OCI-LY1 (cell line): ENCODE results near the gene CXCL1.

Experiments used
- H2AFZ ChIP-seq: fragments of 200-600 bp; sonication (generic), shearing (Covaris generic); 2 replicates; pipeline ENCODE4 v1.6.0; 2014; ENCODE audit warnings: antibody characterized with exemption, mild to moderate bottlenecking, low read length
- H3F3A ChIP-seq: fragments of 200-600 bp; sonication (generic), shearing (Covaris generic); 2 replicates; pipeline ENCODE4 v1.6.0; 2014; ENCODE audit warnings: mild to moderate bottlenecking, antibody characterized with exemption, low read length, moderate library complexity; ENCODE audit not compliant: insufficient read depth
- H3K27ac ChIP-seq: fragments of 200-600 bp; sonication (generic); 2 replicates; pipeline ENCODE4 v1.5.1; 2014; ENCODE audit warnings: low read length, mixed run types, mild to moderate bottlenecking, low read depth; ENCODE audit not compliant: poor library complexity, severe bottlenecking
- H3K27me3 ChIP-seq: fragments of 200-600 bp; sonication (generic); 2 replicates; pipeline ENCODE4 v1.6.0; 2014; ENCODE audit warnings: antibody characterized with exemption, mild to moderate bottlenecking, low read length, moderate library complexity; ENCODE audit not compliant: insufficient read depth
- H3K36me3 ChIP-seq: fragments of 200-600 bp; sonication (generic); 2 replicates; pipeline ENCODE4 v1.6.1; 2014; ENCODE audit warnings: mild to moderate bottlenecking, antibody characterized with exemption, low read length, moderate library complexity, mixed read lengths; ENCODE audit not compliant: insufficient read depth
- H3K4me1 ChIP-seq: fragments of 200-600 bp; sonication (generic); 2 replicates; pipeline ENCODE4 v1.5.1; 2014; ENCODE audit warnings: mild to moderate bottlenecking, low read length, moderate library complexity; ENCODE audit not compliant: insufficient read depth, severe bottlenecking
- H3K4me2 ChIP-seq: fragments of 200-600 bp; sonication (generic), shearing (Covaris generic); 2 replicates; pipeline ENCODE4 v1.6.1; 2014; ENCODE audit warnings: low read length
- H3K4me3 ChIP-seq: fragments of 200-600 bp; sonication (generic); 2 replicates; pipeline ENCODE4 v1.5.1; 2014; ENCODE audit warnings: low read length, low read depth, mild to moderate bottlenecking, mixed read lengths; ENCODE audit not compliant: poor library complexity, severe bottlenecking
- H3K79me2 ChIP-seq: fragments of 200-600 bp; shearing (Covaris generic); 2 replicates; pipeline ENCODE4 v1.6.1; 2016; ENCODE audit warnings: mixed run types, low read length, mixed read lengths; ENCODE audit not compliant: insufficient read depth
- H3K9ac ChIP-seq: fragments of 200-600 bp; sonication (generic), shearing (Covaris generic); 2 replicates; pipeline ENCODE4 v1.6.1; 2014; ENCODE audit warnings: mild to moderate bottlenecking, low read length, mixed read lengths
- H3K9me2 ChIP-seq: fragments of 200-600 bp; sonication (generic), shearing (Covaris generic); 2 replicates; pipeline ENCODE4 v1.6.1; 2014; ENCODE audit warnings: low read depth, mild to moderate bottlenecking, low read length, mixed read lengths
- H3K9me3 ChIP-seq: fragments of 200-600 bp; shearing (Covaris generic); 2 replicates; pipeline ENCODE4 v1.6.1; 2014; ENCODE audit warnings: low read length, mixed read lengths
- H4K20me1 ChIP-seq: fragments of 200-600 bp; sonication (generic), shearing (Covaris generic); 2 replicates; pipeline ENCODE4 v1.6.0; 2016; ENCODE audit warnings: mild to moderate bottlenecking, low read length; ENCODE audit not compliant: insufficient read depth
- CTCF ChIP-seq: fragments of 200-600 bp; sonication (generic), shearing (Covaris generic); IDR thresholded peaks from 2 replicates; pipeline ENCODE4 v1.5.1; 2017; ENCODE audit warnings: mild to moderate bottlenecking, antibody characterized with exemption, low read length, moderate library complexity, mixed read lengths
- EZH2 ChIP-seq: fragments of 200-600 bp; sonication (generic), shearing (Covaris generic); IDR thresholded peaks from 2 replicates; pipeline ENCODE4 v1.8.0; 2017; ENCODE audit warnings: borderline replicate concordance, mixed run types, mild to moderate bottlenecking, antibody characterized with exemption, low read length, moderate library complexity, mixed read lengths

Gene CXCL1

GRCh38 chr4:73844806-73845205, 24.4 kb upstream of the CXCL1 start:
- TF ChIP-seq CTCF (no peak), EZH2 (no peak)
- Histone ChIP-seq H4K20me1 (no peaks in the 10 kb centered on the region), H3K79me2 (no peaks in the 10 kb centered on the region), H3K9me3 (no peaks in the 10 kb centered on the region), H3K9me2 (no peaks in the 10 kb centered on the region), H3K4me2 (no peak overlapping the region), H3K27me3 (no peaks in the 10 kb centered on the region), H2AFZ (no peak overlapping the region), H3K36me3 (no peaks in the 10 kb centered on the region), H3K27ac (no peak overlapping the region), H3K4me1 (no peaks in the 10 kb centered on the region), H3K9ac (no peak overlapping the region), H3F3A (no peaks in the 10 kb centered on the region), H3K4me3 (no peak overlapping the region)

GRCh38 chr4:73847526-73848182, 21.5 kb upstream of the CXCL1 start:
- Histone ChIP-seq H3K9ac (no peak overlapping the region), H3K4me2 (no peak overlapping the region), H3K36me3 (no peaks in the 10 kb centered on the region), H2AFZ (no peak overlapping the region), H3K79me2 (no peaks in the 10 kb centered on the region), H3K27ac (no peak overlapping the region), H3F3A (no peaks in the 10 kb centered on the region), H3K9me2 (no peaks in the 10 kb centered on the region), H4K20me1 (no peaks in the 10 kb centered on the region), H3K27me3 (no peaks in the 10 kb centered on the region), H3K9me3 (no peaks in the 10 kb centered on the region), H3K4me3 (no peak overlapping the region), H3K4me1 (no peaks in the 10 kb centered on the region)
- TF ChIP-seq EZH2 (no peak), CTCF (no peak)

- no peaks in the 10 kb centered on the region for H3K27me3 ChIP-seq
- no peak overlapping the region for H2AFZ ChIP-seq
- H3K79me2 ChIP-seq, result no peaks in the 10 kb centered on the region
- no peaks in the 10 kb centered on the region for H3F3A ChIP-seq
- H3K9ac ChIP-seq, result no peak overlapping the region
- H3K9me2 ChIP-seq, result no peaks in the 10 kb centered on the region
- TF ChIP-seq CTCF (no peak), EZH2 (no peak)
- H3K27ac ChIP-seq, result no peak overlapping the region
- H3K36me3 ChIP-seq, result no peaks in the 10 kb centered on the region
- H3K9me3 ChIP-seq, result no peaks in the 10 kb centered on the region
- no peak overlapping the region for H3K4me3 ChIP-seq
- no peak overlapping the region for H3K4me2 ChIP-seq
- H4K20me1 ChIP-seq, result no peaks in the 10 kb centered on the region
- H3K4me1 ChIP-seq, result no peaks in the 10 kb centered on the region
Observed at GRCh38 chr4:73848183-73848777, 20.9 kb upstream of the CXCL1 start.
